ENCODE data around the gene PCLO.

Gene PCLO

DNA sequence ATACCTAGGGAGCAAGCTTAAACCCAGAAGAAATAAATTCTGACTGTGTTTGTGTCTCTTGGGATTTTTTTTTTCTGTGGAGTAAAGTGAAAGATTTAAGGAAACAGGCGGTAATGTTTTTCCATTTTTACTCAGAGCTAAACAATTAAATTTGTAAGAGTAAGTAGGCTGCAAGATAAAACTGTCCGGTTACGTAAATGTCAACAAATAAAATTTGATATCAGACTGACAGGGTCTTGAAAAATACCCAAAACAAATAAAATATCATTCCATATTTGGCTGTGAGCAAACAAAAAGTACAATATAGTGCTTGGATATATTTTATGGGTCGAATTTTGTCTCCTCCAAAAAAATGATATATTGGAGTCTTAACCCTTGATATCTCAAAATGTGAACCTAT lies 217.6 kb downstream of the PCLO start:
- no peak overlapping the region for H2AK5ac ChIP-seq (ENCODE audit: low read length)
- no CpG with 5 or more reads among the region's 4 CpGs for WGBS (ENCODE audit: extremely low coverage, insufficient coverage, low lambda C conversion rate)

GRCh38 chr7:82932516-82932915 lies 230.2 kb downstream of the PCLO start:
- no peak overlapping the region for H4K8ac ChIP-seq (ENCODE audit: low read depth, low read length)
- H2AK5ac ChIP-seq (ENCODE audit: low read length), result no peak overlapping the region
- H3K4me1 ChIP-seq (ENCODE audit: control insufficient read depth, low read depth, low read length), result no peaks in the 10 kb centered on the region
- H3K4me2 ChIP-seq (ENCODE audit: low read length), result no peak overlapping the region
- no peak overlapping the region for H3K4me3 ChIP-seq (ENCODE audit: low read length)
- H2BK15ac ChIP-seq (replicated peaks; ENCODE audit: low read depth), result no peak overlapping the region
- no peaks in the 10 kb centered on the region for H3K79me2 ChIP-seq (ENCODE audit: control insufficient read depth, insufficient read depth, low read length)
- H3K23ac ChIP-seq (ENCODE audit: low read length), result no peak overlapping the region
- H2BK120ac ChIP-seq (ENCODE audit: low read depth, low read length), result no peak overlapping the region
- H3K56ac ChIP-seq (ENCODE audit: low read length), result no peak overlapping the region
- no peak overlapping the region for H3K4ac ChIP-seq (ENCODE audit: low read depth, low read length)
- no peak overlapping the region for H3K18ac ChIP-seq (ENCODE audit: low read length)
- no peak overlapping the region for H4K5ac ChIP-seq (ENCODE audit: low read length)
- no peak overlapping the region for H3K27ac ChIP-seq (ENCODE audit: low read depth, low read length)
- H3K79me1 ChIP-seq (ENCODE audit: low read length), result no peaks in the 10 kb centered on the region
- no peak overlapping the region for H2BK5ac ChIP-seq (ENCODE audit: low read length)
- H3K36me3 ChIP-seq (ENCODE audit: control insufficient read depth, insufficient read depth, low read length), result no peaks in the 10 kb centered on the region
- H3K27me3 ChIP-seq (ENCODE audit: insufficient read depth, low read length, poor library complexity), result no peaks in the 10 kb centered on the region
- no peak overlapping the region for H3K9ac ChIP-seq (ENCODE audit: low read length)
- no peak for DNase-seq
- 100% methylated on average over 1 of the region's 1 CpG for WGBS (ENCODE audit: extremely low coverage, insufficient coverage, low lambda C conversion rate)

More for the DNA sequence above, 217.6 kb downstream of the PCLO start:
- no peak overlapping the region for H2BK120ac ChIP-seq (ENCODE audit: low read depth, low read length)
- H3K27me3 ChIP-seq (ENCODE audit: insufficient read depth, low read length, poor library complexity), result no peaks in the 10 kb centered on the region
- no peak overlapping the region for H2BK5ac ChIP-seq (ENCODE audit: low read length)
- H3K36me3 ChIP-seq (ENCODE audit: control insufficient read depth, insufficient read depth, low read length), result no peaks in the 10 kb centered on the region
- H4K8ac ChIP-seq (ENCODE audit: low read depth, low read length), result no peak overlapping the region
- no peak overlapping the region for H3K4me3 ChIP-seq (ENCODE audit: low read length)
- H3K23ac ChIP-seq (ENCODE audit: low read length), result no peak overlapping the region
- H3K4me1 ChIP-seq (ENCODE audit: control insufficient read depth, low read depth, low read length), result no peaks in the 10 kb centered on the region
- H3K9ac ChIP-seq (ENCODE audit: low read length), result no peak overlapping the region
- H3K27ac ChIP-seq (ENCODE audit: low read depth, low read length), result no peak overlapping the region
- H4K5ac ChIP-seq (ENCODE audit: low read length), result no peak overlapping the region
- no peaks in the 10 kb centered on the region for H3K79me2 ChIP-seq (ENCODE audit: control insufficient read depth, insufficient read depth, low read length)
- no peak overlapping the region for H3K4me2 ChIP-seq (ENCODE audit: low read length)
- H3K56ac ChIP-seq (ENCODE audit: low read length), result no peak overlapping the region
- H3K18ac ChIP-seq (ENCODE audit: low read length), result no peak overlapping the region
- no peak overlapping the region for H3K4ac ChIP-seq (ENCODE audit: low read depth, low read length)
- no peaks in the 10 kb centered on the region for H3K79me1 ChIP-seq (ENCODE audit: low read length)
- H2BK15ac ChIP-seq (replicated peaks; ENCODE audit: low read depth), result no peak overlapping the region
- DNase-seq, result no peak

- H3K27ac ChIP-seq (ENCODE audit: low read depth, low read length), result no peak overlapping the region
- no peak overlapping the region for H3K9ac ChIP-seq (ENCODE audit: low read length)
- no peak overlapping the region for H2BK120ac ChIP-seq (ENCODE audit: low read depth, low read length)
- H4K5ac ChIP-seq (ENCODE audit: low read length), result no peak overlapping the region
- H2BK15ac ChIP-seq (replicated peaks; ENCODE audit: low read depth), result no peak overlapping the region
- H3K27me3 ChIP-seq (ENCODE audit: insufficient read depth, low read length, poor library complexity), result no peaks in the 10 kb centered on the region
- no peak overlapping the region for H3K4me2 ChIP-seq (ENCODE audit: low read length)
- no peak overlapping the region for H3K23ac ChIP-seq (ENCODE audit: low read length)
- H2BK5ac ChIP-seq (ENCODE audit: low read length), result no peak overlapping the region
- no peaks in the 10 kb centered on the region for H3K79me2 ChIP-seq (ENCODE audit: control insufficient read depth, insufficient read depth, low read length)
- DNase-seq, result no peak
- H3K4me1 ChIP-seq (ENCODE audit: control insufficient read depth, low read depth, low read length), result no peaks in the 10 kb centered on the region
- no peak overlapping the region for H3K4me3 ChIP-seq (ENCODE audit: low read length)
- H3K36me3 ChIP-seq (ENCODE audit: control insufficient read depth, insufficient read depth, low read length), result no peaks in the 10 kb centered on the region
- no peak overlapping the region for H3K56ac ChIP-seq (ENCODE audit: low read length)
- no peak overlapping the region for H3K18ac ChIP-seq (ENCODE audit: low read length)
- no CpG with 5 or more reads among the region's 2 CpGs for WGBS (ENCODE audit: extremely low coverage, insufficient coverage, low lambda C conversion rate)
- no peak overlapping the region for H4K8ac ChIP-seq (ENCODE audit: low read depth, low read length)
- no peak overlapping the region for H2AK5ac ChIP-seq (ENCODE audit: low read length)
- no peaks in the 10 kb centered on the region for H3K79me1 ChIP-seq (ENCODE audit: low read length)
- H3K4ac ChIP-seq (ENCODE audit: low read depth, low read length), result no peak overlapping the region
Measured at GRCh38 chr7:82926477-82926876, 236.2 kb downstream of the PCLO start.

DNA sequence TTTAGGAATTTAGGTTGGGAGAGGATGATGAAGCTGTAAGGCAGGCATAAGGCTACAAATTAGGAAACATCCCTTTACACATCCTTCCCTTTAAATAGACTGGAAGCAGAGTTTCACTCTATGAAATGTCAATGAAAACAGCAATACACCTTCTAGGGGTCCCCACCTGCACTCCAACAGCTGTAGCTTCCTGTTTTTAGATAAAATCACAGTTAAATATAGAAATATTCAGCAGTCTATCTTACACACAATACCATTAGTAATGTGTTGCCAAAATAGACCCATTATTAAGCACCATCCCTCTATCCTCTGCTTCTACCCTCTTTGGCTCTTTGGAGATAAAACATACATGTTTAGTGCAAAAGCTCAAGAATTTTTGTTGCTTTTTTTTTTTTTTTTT lies 237.4 kb downstream of the PCLO start:
- no peak overlapping the region for H2BK5ac ChIP-seq (ENCODE audit: low read length)
- H2AK5ac ChIP-seq (ENCODE audit: low read length), result no peak overlapping the region
- no peak overlapping the region for H2BK120ac ChIP-seq (ENCODE audit: low read depth, low read length)
- H3K4me1 ChIP-seq (ENCODE audit: control insufficient read depth, low read depth, low read length), result no peaks in the 10 kb centered on the region
- no peak overlapping the region for H4K5ac ChIP-seq (ENCODE audit: low read length)
- H3K18ac ChIP-seq (ENCODE audit: low read length), result no peak overlapping the region
- H3K4me2 ChIP-seq (ENCODE audit: low read length), result no peak overlapping the region
- H3K79me1 ChIP-seq (ENCODE audit: low read length), result no peaks in the 10 kb centered on the region
- no peak overlapping the region for H3K27ac ChIP-seq (ENCODE audit: low read depth, low read length)
- H3K23ac ChIP-seq (ENCODE audit: low read length), result no peak overlapping the region
- H3K56ac ChIP-seq (ENCODE audit: low read length), result no peak overlapping the region
- no peak overlapping the region for H3K4ac ChIP-seq (ENCODE audit: low read depth, low read length)
- H4K8ac ChIP-seq (ENCODE audit: low read depth, low read length), result no peak overlapping the region
- no peaks in the 10 kb centered on the region for H3K79me2 ChIP-seq (ENCODE audit: control insufficient read depth, insufficient read depth, low read length)
- no peak overlapping the region for H3K4me3 ChIP-seq (ENCODE audit: low read length)
- DNase-seq, result no peak
- no peak overlapping the region for H2BK15ac ChIP-seq (replicated peaks; ENCODE audit: low read depth)
- no peaks in the 10 kb centered on the region for H3K27me3 ChIP-seq (ENCODE audit: insufficient read depth, low read length, poor library complexity)
- no peak overlapping the region for H3K9ac ChIP-seq (ENCODE audit: low read length)
- H3K36me3 ChIP-seq (ENCODE audit: control insufficient read depth, insufficient read depth, low read length), result no peaks in the 10 kb centered on the region

DNA sequence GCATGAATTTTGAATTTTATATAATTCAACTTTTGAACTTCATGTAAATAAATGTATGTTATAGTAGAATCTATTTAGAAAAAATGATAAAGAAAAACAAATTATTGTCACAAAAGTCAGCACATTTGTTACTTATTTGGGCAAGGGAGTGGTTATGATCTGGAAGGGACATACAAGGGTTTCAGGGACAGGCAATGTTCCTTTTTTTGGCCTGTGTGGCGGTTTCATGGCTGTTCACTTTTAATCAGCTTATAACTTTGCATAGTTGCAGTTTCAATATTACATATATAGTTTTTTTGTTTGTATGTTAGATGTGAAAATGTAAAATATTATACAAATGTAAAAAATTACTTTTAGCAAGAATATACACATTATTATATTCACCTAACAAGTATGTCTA lies 256.2 kb downstream of the PCLO start:
- H3K79me1 ChIP-seq (ENCODE audit: low read length), result no peaks in the 10 kb centered on the region
- H2BK15ac ChIP-seq (replicated peaks; ENCODE audit: low read depth), result no peak overlapping the region
- H3K27ac ChIP-seq (ENCODE audit: low read depth, low read length), result no peak overlapping the region
- H3K23ac ChIP-seq (ENCODE audit: low read length), result no peak overlapping the region
- no peak for DNase-seq
- no peak overlapping the region for H3K56ac ChIP-seq (ENCODE audit: low read length)
- no peak overlapping the region for H2BK120ac ChIP-seq (ENCODE audit: low read depth, low read length)
- no peak overlapping the region for H4K8ac ChIP-seq (ENCODE audit: low read depth, low read length)
- no peak overlapping the region for H3K4me3 ChIP-seq (ENCODE audit: low read length)
- H3K4ac ChIP-seq (ENCODE audit: low read depth, low read length), result no peak overlapping the region
- H3K9ac ChIP-seq (ENCODE audit: low read length), result no peak overlapping the region
- no peak overlapping the region for H2AK5ac ChIP-seq (ENCODE audit: low read length)
- H3K36me3 ChIP-seq (ENCODE audit: control insufficient read depth, insufficient read depth, low read length), result no peaks in the 10 kb centered on the region
- no peak overlapping the region for H3K4me2 ChIP-seq (ENCODE audit: low read length)
- no peaks in the 10 kb centered on the region for H3K27me3 ChIP-seq (ENCODE audit: insufficient read depth, low read length, poor library complexity)
- no peak overlapping the region for H3K18ac ChIP-seq (ENCODE audit: low read length)
- WGBS (ENCODE audit: extremely low coverage, insufficient coverage, low lambda C conversion rate), result no CpG with 5 or more reads among the region's 1 CpG
- no peaks in the 10 kb centered on the region for H3K4me1 ChIP-seq (ENCODE audit: control insufficient read depth, low read depth, low read length)
- H3K79me2 ChIP-seq (ENCODE audit: control insufficient read depth, insufficient read depth, low read length), result no peaks in the 10 kb centered on the region
- no peak overlapping the region for H2BK5ac ChIP-seq (ENCODE audit: low read length)
- H4K5ac ChIP-seq (ENCODE audit: low read length), result no peak overlapping the region

GRCh38 chr7:82904871-82905270 lies 257.8 kb downstream of the PCLO start:
- H2BK15ac ChIP-seq (replicated peaks; ENCODE audit: low read depth), result no peak overlapping the region
- H3K4me1 ChIP-seq (ENCODE audit: control insufficient read depth, low read depth, low read length), result no peaks in the 10 kb centered on the region
- no peak overlapping the region for H3K56ac ChIP-seq (ENCODE audit: low read length)
- no peaks in the 10 kb centered on the region for H3K79me1 ChIP-seq (ENCODE audit: low read length)
- H2BK120ac ChIP-seq (ENCODE audit: low read depth, low read length), result no peak overlapping the region
- H2BK5ac ChIP-seq (ENCODE audit: low read length), result no peak overlapping the region
- H3K9ac ChIP-seq (ENCODE audit: low read length), result no peak overlapping the region
- WGBS (ENCODE audit: extremely low coverage, insufficient coverage, low lambda C conversion rate), result no CpG with 5 or more reads among the region's 3 CpGs
- H3K27me3 ChIP-seq (ENCODE audit: insufficient read depth, low read length, poor library complexity), result no peaks in the 10 kb centered on the region
- H3K36me3 ChIP-seq (ENCODE audit: control insufficient read depth, insufficient read depth, low read length), result no peaks in the 10 kb centered on the region
- no peaks in the 10 kb centered on the region for H3K79me2 ChIP-seq (ENCODE audit: control insufficient read depth, insufficient read depth, low read length)
- H4K8ac ChIP-seq (ENCODE audit: low read depth, low read length), result no peak overlapping the region
- no peak overlapping the region for H3K4me3 ChIP-seq (ENCODE audit: low read length)
- H2AK5ac ChIP-seq (ENCODE audit: low read length), result no peak overlapping the region
- no peak overlapping the region for H3K4me2 ChIP-seq (ENCODE audit: low read length)
- no peak for DNase-seq
- H3K4ac ChIP-seq (ENCODE audit: low read depth, low read length), result no peak overlapping the region
- H3K18ac ChIP-seq (ENCODE audit: low read length), result no peak overlapping the region
- no peak overlapping the region for H3K27ac ChIP-seq (ENCODE audit: low read depth, low read length)
- H3K23ac ChIP-seq (ENCODE audit: low read length), result no peak overlapping the region
- no peak overlapping the region for H4K5ac ChIP-seq (ENCODE audit: low read length)

Data from mesendoderm (in vitro differentiated cells).